CD4-positive, alpha-beta T cell (primary cell): ENCODE measurements around the gene SLC26A9. TPM values are rescaled to one million over a fixed set of nuclear protein-coding genes. Genes with fewer than 3 reads are reported as not detected.

ENCODE experiments used
- ATAC-seq: fragments of 200-7000 bp; cut with Tn5 transposase; one replicate; pipeline ENCODE4 v1.10.0; 2022; ENCODE audit warnings: mild to moderate bottlenecking; ENCODE audit not compliant: poor library complexity
- CTCF ChIA-PET: fragments of 350-600 bp; sonication (Branson Sonifier 250); formaldehyde crosslinking; loops from one replicate; lab custom pipeline; 2021; ENCODE audit warnings: antibody characterized with exemption, inconsistent platforms; lab: Charles Lee
- POLR2A ChIA-PET: fragments of 350-600 bp; sonication (Branson Sonifier 250); formaldehyde crosslinking; loops from one replicate; lab custom pipeline; 2021; ENCODE audit warnings: antibody characterized with exemption, inconsistent platforms; lab: Charles Lee
- DNase-seq, 14 experiments: peaks; one replicate each; pipeline ENCODE4 v3.0.0-alpha.2; 2013 to 2020; ENCODE audit warnings: mixed read lengths in 2 of 14
- H3K27ac ChIP-seq, 2 donors: one replicate each; pipeline versions ENCODE4 v1.5.1 to v1.7.0; 2013; ENCODE audit warnings: low read length in 2 of 2, low read depth in 1 of 2, mild to moderate bottlenecking in 1 of 2
- H3K27me3 ChIP-seq, 2 experiments: 1 replicate in 1 of 2; 2 replicates in 1 of 2; pipeline versions ENCODE4 v1.6.1 to v1.7.0; 2013; ENCODE audit warnings: low read length in 2 of 2, control low read depth in 1 of 2, mild to moderate bottlenecking in 1 of 2, moderate library complexity in 1 of 2; ENCODE audit not compliant: insufficient read depth in 2 of 2, control insufficient read depth in 1 of 2
- H3K36me3 ChIP-seq: one replicate; pipeline ENCODE4 v1.6.1; 2013; ENCODE audit warnings: low read length, control low read depth; ENCODE audit not compliant: insufficient read depth
- H3K4me1 ChIP-seq: one replicate; pipeline ENCODE4 v1.6.1; 2013; ENCODE audit warnings: low read length, control low read depth; ENCODE audit not compliant: insufficient read depth
- H3K4me3 ChIP-seq: one replicate; pipeline ENCODE4 v1.5.1; 2013; ENCODE audit warnings: mild to moderate bottlenecking, low read length, moderate library complexity
- H3K9me3 ChIP-seq, 2 experiments: 1 replicate in 1 of 2; 2 replicates in 1 of 2; pipeline versions ENCODE4 v1.6.1 to v1.7.0; 2013; ENCODE audit warnings: low read length in 2 of 2, mild to moderate bottlenecking in 2 of 2, control low read depth in 1 of 2, moderate library complexity in 1 of 2; ENCODE audit not compliant: control insufficient read depth in 1 of 2, insufficient read depth in 1 of 2
- H3K27ac Mint-ChIP-seq: one replicate; pipeline ENCODE4 v1.8.0; 2020; ENCODE audit warnings: mixed read lengths
- H3K27me3 Mint-ChIP-seq: one replicate; pipeline ENCODE4 v1.8.0; 2021; ENCODE audit warnings: mixed read lengths
- H3K36me3 Mint-ChIP-seq: one replicate; pipeline ENCODE4 v1.8.0; 2021; ENCODE audit warnings: low read depth, mixed read lengths
- H3K4me1 Mint-ChIP-seq: one replicate; pipeline ENCODE4 v1.8.0; 2021; ENCODE audit warnings: low read depth, mixed read lengths
- H3K4me3 Mint-ChIP-seq: one replicate; pipeline ENCODE4 v1.8.0; 2020; ENCODE audit warnings: mild to moderate bottlenecking, mixed read lengths
- H3K9me3 Mint-ChIP-seq: one replicate; pipeline ENCODE4 v1.8.0; 2020; ENCODE audit warnings: mixed read lengths
- CTCF ChIP-seq: fragments of 200-600 bp; IDR thresholded peaks from one replicate; pipeline ENCODE4 v1.8.0; 2022; ENCODE audit warnings: antibody characterized with exemption, mild to moderate bottlenecking
- intact Hi-C, 2 experiments: fragments of 100-400 bp; cut with DNase I in 1 of 2; cut with micrococcal nuclease in 1 of 2; formaldehyde crosslinking; loops; one replicate each; pipeline versions ENCODE4 v1.15.1 to v1.9.0; 2023 to 2025; cut with DNase I, micrococcal nuclease
- total RNA-seq, 174 experiments: library from RNA in 2 of 174; stranded (reverse) in 2 of 174; gene quantifications; one replicate each; pipeline ENCODE4 v1.2.3 and lab custom pipeline; 2021 to 2026

SLC26A9 gene
- total RNA-seq, 2 experiments from 2014 or later, result not detected

DNA sequence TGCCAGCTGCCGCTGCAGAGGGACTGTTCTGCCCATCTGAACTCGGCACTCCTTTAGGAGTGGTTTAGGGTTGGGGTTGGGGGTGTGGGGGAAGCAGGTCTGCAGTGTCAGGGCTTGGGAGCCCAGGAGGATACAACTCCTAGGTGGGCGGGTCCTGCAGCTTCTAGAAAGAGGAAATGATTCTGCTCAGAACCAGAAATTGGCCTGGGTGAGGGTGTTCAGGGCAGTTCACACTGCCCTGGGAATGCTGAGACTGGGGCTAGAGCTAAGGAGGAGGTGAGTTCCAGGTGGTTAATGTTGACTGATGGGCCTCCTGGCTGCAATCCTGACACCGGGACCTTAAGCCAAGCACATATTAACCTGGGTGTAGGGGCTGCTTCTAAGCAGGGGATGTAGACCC, 4.8 kb upstream of the SLC26A9 start:
- peaks cover 10% of the 10 kb centered on the region in 2 experiments for H3K27me3 ChIP-seq
- no peak overlapping the region for H3K27ac ChIP-seq
- POLR2A ChIA-PET, result no interaction called here
- H3K4me3 Mint-ChIP-seq, result no peak overlapping the region
- no peaks in the 10 kb centered on the region for H3K9me3 Mint-ChIP-seq
- H3K4me3 ChIP-seq, result no peak overlapping the region
- no peaks in the 10 kb centered on the region for H3K36me3 Mint-ChIP-seq
- H3K4me1 ChIP-seq, result no peaks in the 10 kb centered on the region
- H3K36me3 ChIP-seq, result no peaks in the 10 kb centered on the region
- no peaks in the 10 kb centered on the region for H3K9me3 ChIP-seq
- CTCF ChIA-PET, result interaction anchor here (1.2 kb wide), 1 partner anchor 29 kb away, joined by 4 read pairs; no protein-coding TSS in a partner anchor
- intact Hi-C loops, result no loop called here
- no peak for TF ChIP-seq CTCF
- ATAC-seq (no peak), DNase-seq (peak in 1 of 14 experiments; percentile 9)
- H3K27ac Mint-ChIP-seq, result no peak overlapping the region
- H3K27me3 Mint-ChIP-seq, result peaks cover 20% of the 10 kb centered on the region
- H3K4me1 Mint-ChIP-seq, result no peaks in the 10 kb centered on the region

GRCh38 chr1:205947024-205947423, 3.8 kb upstream of the SLC26A9 start:
- H3K27ac ChIP-seq, result no peak overlapping the region
- DNase-seq (no peak), ATAC-seq (no peak)
- intact Hi-C loops, result no loop called here
- no peaks in the 10 kb centered on the region for H3K4me1 Mint-ChIP-seq
- no peaks in the 10 kb centered on the region for H3K9me3 ChIP-seq
- no peaks in the 10 kb centered on the region for H3K36me3 Mint-ChIP-seq
- H3K4me1 ChIP-seq, result no peaks in the 10 kb centered on the region
- no peaks in the 10 kb centered on the region for H3K9me3 Mint-ChIP-seq
- H3K4me3 ChIP-seq, result no peak overlapping the region
- peaks cover 12 to 18% of the 10 kb centered on the region in 2 experiments for H3K27me3 ChIP-seq
- POLR2A ChIA-PET, result no interaction called here
- no peak overlapping the region for H3K27ac Mint-ChIP-seq
- CTCF ChIA-PET, result interaction anchor here (1.2 kb wide), 1 partner anchor 30 kb away, joined by 4 read pairs; no protein-coding TSS in a partner anchor
- no peak overlapping the region for H3K4me3 Mint-ChIP-seq
- H3K36me3 ChIP-seq, result no peaks in the 10 kb centered on the region
- no peak for TF ChIP-seq CTCF
- H3K27me3 Mint-ChIP-seq, result peaks cover 30% of the 10 kb centered on the region

GRCh38 chr1:205945069-205945468, 1.8 kb upstream of the SLC26A9 start:
- CTCF ChIA-PET, result no interaction called here
- no peak for DNase-seq
- Mint-ChIP-seq H3K36me3 (no peaks in the 10 kb centered on the region), H3K27ac (no peak overlapping the region), H3K9me3 (no peaks in the 10 kb centered on the region), H3K4me3 (no peak overlapping the region), H3K4me1 (no peaks in the 10 kb centered on the region), H3K27me3 (peaks cover 47% of the 10 kb centered on the region)
- Histone ChIP-seq H3K4me1 (no peaks in the 10 kb centered on the region), H3K9me3 (no peaks in the 10 kb centered on the region), H3K4me3 (no peak overlapping the region), H3K27ac (no peak overlapping the region), H3K27me3 (peaks cover 15 to 24% of the 10 kb centered on the region in 2 experiments), H3K36me3 (no peaks in the 10 kb centered on the region)
- POLR2A ChIA-PET, result no interaction called here
- TF ChIP-seq CTCF, result no peak
- intact Hi-C loops, result no loop called here
- ATAC-seq, result no peak
